Measurements from ENCODE around the gene DHRS4L2. TPM values are rescaled to one million over a fixed set of nuclear protein-coding genes. Genes with fewer than 3 reads are reported as not detected.
"Not testable (repeated sequence)": the region's sequence is repeated elsewhere in the genome, so short reads cannot be mapped to it uniquely, and the experiment has no call there.

The DHRS4L2 gene
- total RNA-seq (10 to 100 TPM; 15.5 to 23.6 (median 20.5) TPM), polyA plus RNA-seq (44.2 TPM)
- long read RNA-seq, donor 1, partial matches to known transcripts: 0 of 8 reads
- long read RNA-seq, donor 1, other reads (novel, unspliced or antisense): 3 of 8 reads
- long read RNA-seq, donor 2, transcript DHRS4L2-202 (5 exons, 1,117 nt): major isoform, 7 of 14 reads
- long read RNA-seq, donor 2, partial matches to known transcripts: 0 of 14 reads
- long read RNA-seq, donor 2, other reads (novel, unspliced or antisense): 7 of 14 reads
- long read RNA-seq, donor 3, transcript DHRS4L2-202 (5 exons, 1,117 nt): minor isoform, 6 of 27 reads
- long read RNA-seq, donor 3, transcript DHRS4L2-201 (8 exons, 1,370 nt): major isoform, 16 of 27 reads
- long read RNA-seq, donor 3, partial matches to known transcripts: 1 of 27 reads
- long read RNA-seq, donor 3, other reads (novel, unspliced or antisense): 3 of 27 reads
- long read RNA-seq, donor 4, partial matches to known transcripts: 1 of 6 reads
- long read RNA-seq, donor 4, other reads (novel, unspliced or antisense): 0 of 6 reads

DNA sequence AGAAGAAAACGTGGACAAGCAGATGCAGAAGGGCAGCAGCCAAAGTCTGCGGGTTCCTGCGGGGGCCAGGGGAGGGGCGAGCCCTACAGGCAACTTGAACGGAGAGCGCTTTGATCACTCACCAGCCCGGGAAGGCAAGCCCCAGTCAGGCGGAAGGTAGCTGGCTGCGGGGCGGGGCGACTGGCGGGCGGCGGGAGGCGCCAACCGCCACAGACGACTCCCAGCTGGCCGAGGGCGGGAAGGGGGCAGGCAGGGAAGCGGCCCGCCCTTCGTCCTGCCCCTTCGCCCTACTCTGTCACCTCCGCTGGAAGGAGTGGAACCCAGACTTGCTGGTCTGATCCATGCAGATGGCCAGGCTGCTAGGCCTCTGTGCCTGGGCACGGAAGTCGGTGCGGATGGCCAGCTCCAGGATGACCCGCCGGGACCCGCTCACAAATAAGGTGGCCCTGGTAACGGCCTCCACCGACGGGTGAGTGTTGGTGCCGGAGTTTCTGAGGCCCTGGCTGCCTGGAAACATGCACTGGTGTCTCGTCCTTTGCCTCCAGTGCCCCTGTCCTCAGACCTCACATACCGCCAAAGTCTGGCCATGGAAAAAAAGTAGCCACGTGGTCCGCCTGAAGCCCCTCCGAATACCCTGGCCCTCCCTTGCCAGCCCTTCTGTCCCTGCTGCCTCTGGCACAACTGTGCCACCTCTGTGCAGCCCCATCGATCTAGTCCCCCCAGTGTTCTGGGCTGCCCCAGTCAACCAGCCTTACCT lies at the start of gene DHRS4L2:
TSS of gene DHRS4L2 (plus strand) at position 323 of the 757 bp plus-strand sequence. CDS start at position 342, 19 bp downstream.
- not testable (repeated sequence) for H3K27me3 ChIP-seq (ENCODE audit: control insufficient read depth, insufficient read depth); H3K4me1 ChIP-seq (ENCODE audit: control insufficient read depth, insufficient read depth, low read length); H3K9me3 ChIP-seq (ENCODE audit: control insufficient read depth, low read length)
- WGBS: 9% methylated on average over 40 of the region's 40 CpGs
- peak within 1 kb of the TSS; percentile 31 for H3K27ac ChIP-seq (ENCODE audit: low read length)
- peak within 1 kb of the TSS; percentile 18 for H3K4me3 ChIP-seq (ENCODE audit: low read length)
- ATAC-seq (peak; percentile 95 to 97), DNase-seq (peak; percentile 91 to 96 (median 93))
- intact Hi-C loops (cut with DNase I): loop anchor here in 2 of 4 donors (5.0 to 10.0 kb wide), 2 partner anchors 49 to 106 kb away; partner anchors contain the start of gene PCK2 (in 2 of the 2)

DNA sequence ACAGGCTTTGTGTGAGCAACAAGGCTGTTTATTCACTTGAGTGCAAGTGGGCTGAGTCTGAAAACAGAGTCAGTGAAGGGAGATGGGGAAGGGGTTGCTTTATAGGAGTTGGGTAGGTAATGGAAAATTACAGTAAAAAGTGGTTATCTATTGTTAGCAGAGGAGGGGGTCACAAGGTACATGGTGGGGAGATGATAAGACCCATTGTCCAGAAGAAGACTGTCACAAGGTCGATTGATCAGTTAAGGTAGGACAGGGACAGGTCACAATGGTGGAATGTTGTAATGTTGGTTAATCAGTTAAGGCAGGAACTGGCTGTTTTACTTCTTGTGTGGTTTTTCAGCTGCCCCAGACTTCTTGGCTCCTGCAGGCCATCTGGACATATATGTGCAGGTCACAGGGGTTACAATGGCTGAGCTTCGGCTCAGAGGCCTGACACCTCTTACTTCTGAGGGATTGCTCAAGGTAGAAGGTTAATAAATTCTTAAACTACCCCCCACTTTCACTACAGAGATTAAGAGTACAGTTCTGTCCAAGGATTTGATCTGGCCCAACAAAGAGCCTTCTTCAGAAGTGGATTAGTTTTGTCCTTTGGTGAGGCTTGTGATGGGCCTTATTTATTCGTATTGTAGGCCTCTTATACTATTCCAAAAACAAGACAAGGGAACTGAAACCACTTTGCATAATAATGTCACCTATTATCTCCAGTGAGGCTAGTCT lies 49.0 kb upstream of the DHRS4L2 start:
- no peak for ATAC-seq

DNA sequence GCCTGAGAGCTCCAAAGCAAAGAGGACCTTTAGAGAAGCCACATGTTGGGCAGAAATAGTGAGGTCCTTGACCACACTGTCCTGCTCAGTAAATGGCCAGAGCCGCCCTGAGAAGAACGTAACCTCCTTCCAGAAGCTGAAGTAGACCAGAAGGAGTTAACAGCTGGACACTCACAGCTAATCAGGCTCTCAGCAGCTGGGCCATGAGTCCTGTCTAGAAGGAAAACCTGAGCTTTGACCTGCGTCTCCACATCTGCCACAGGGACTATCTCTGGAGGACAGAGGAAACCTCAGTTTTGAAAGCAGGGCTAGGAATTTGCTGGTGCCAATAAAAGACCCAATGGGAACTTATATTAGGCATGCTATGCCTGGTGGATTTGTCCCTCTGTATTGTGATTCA lies 47.5 kb upstream of the DHRS4L2 start:
- intact Hi-C loops (cut with DNase I): no loop called here
- 92% methylated on average over 3 of the region's 3 CpGs for WGBS
- ATAC-seq (no peak), DNase-seq (no peak)
- H3K4me1 ChIP-seq (ENCODE audit: control insufficient read depth, insufficient read depth, low read length): no peaks in the 10 kb centered on the region
- H3K27me3 ChIP-seq (ENCODE audit: control insufficient read depth, insufficient read depth): no peaks in the 10 kb centered on the region
- H3K4me3 ChIP-seq (ENCODE audit: low read length): no peak overlapping the region
- no peaks in the 10 kb centered on the region for H3K9me3 ChIP-seq (ENCODE audit: control insufficient read depth, low read length)
- no peak overlapping the region for H3K27ac ChIP-seq (ENCODE audit: low read length)

More for the DNA sequence above, 49.0 kb upstream of the DHRS4L2 start:
- Histone ChIP-seq H3K9me3 (ENCODE audit: control insufficient read depth, low read length) (no peaks in the 10 kb centered on the region), H3K27ac (ENCODE audit: low read length) (no peak overlapping the region), H3K4me3 (ENCODE audit: low read length) (no peak overlapping the region), H3K27me3 (ENCODE audit: control insufficient read depth, insufficient read depth) (no peaks in the 10 kb centered on the region), H3K4me1 (ENCODE audit: control insufficient read depth, insufficient read depth, low read length) (no peaks in the 10 kb centered on the region)
- DNase-seq: no peak
- 76% methylated on average over 3 of the region's 3 CpGs for WGBS
- intact Hi-C loops (cut with DNase I): no loop called here

DNA sequence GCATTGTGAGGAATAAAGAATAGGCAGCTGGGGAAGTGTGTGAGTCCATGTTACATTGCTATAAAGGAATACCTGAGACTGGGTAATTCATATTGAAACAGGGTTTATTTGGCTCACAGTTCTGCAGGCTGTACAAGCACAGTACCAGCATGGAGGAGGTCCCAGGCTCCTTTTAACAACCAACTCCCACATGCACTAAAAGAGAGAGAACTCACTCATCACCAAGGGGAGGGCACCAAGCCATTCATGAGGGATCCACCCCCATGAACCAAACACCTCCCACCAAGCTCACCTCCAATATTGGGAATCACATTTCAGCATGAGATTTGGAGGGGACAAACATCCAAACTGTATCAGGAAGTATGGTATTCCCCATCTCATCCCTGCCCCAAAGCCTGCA lies 47.1 kb upstream of the DHRS4L2 start:
- no peak for ATAC-seq
- H3K4me1 ChIP-seq (ENCODE audit: control insufficient read depth, insufficient read depth, low read length): no peaks in the 10 kb centered on the region
- no peak overlapping the region for H3K4me3 ChIP-seq (ENCODE audit: low read length)
- H3K27me3 ChIP-seq (ENCODE audit: control insufficient read depth, insufficient read depth): no peaks in the 10 kb centered on the region
- no peaks in the 10 kb centered on the region for H3K9me3 ChIP-seq (ENCODE audit: control insufficient read depth, low read length)
- intact Hi-C loops (cut with DNase I): no loop called here
- H3K27ac ChIP-seq (ENCODE audit: low read length): no peak overlapping the region
- no peak for DNase-seq

DNA sequence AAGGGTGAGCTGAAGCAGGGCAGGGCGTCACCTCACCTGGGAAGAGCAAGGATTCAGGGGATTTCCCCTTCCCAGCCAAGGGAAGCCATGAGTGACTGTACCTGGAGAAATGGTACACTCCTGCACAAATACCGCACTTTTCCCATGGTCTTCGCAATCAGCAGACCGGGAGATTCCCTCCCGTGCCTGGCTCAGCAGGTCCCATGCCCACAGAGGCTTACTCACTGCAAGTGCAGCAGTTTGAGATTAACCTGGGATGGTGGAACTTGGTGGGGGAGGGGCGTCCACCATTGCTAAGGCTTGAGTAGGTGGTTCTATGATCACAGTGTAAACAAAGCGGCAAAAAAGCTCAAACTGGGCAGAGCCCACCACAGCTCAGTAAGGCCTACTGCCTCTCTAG lies 46.1 kb upstream of the DHRS4L2 start:
- 96% methylated on average over 7 of the region's 7 CpGs for WGBS
- intact Hi-C loops (cut with DNase I): no loop called here
- no peaks in the 10 kb centered on the region for H3K9me3 ChIP-seq (ENCODE audit: control insufficient read depth, low read length)
- DNase-seq: no peak
- H3K27me3 ChIP-seq (ENCODE audit: control insufficient read depth, insufficient read depth): no peaks in the 10 kb centered on the region
- H3K4me1 ChIP-seq (ENCODE audit: control insufficient read depth, insufficient read depth, low read length): no peaks in the 10 kb centered on the region
- H3K4me3 ChIP-seq (ENCODE audit: low read length): no peak overlapping the region
- no peak for ATAC-seq
- H3K27ac ChIP-seq (ENCODE audit: low read length): no peak overlapping the region

DNA sequence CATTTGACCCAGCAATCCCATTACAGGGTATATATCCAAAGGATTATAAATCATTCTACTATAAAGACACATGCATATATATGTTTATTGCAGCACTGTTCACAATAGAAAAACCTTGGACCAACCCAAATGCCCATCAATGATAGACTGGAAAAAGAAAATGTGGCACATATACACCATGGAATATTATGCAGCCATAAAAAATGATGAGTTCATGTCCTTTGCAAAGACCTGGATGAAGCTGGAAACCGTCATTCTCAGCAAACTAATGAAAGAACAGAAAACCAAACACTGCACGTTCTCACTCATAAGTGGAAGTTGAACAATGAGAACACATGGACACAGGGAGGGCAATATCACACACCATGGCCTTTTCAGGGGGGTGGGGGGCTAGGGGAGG lies 39.7 kb upstream of the DHRS4L2 start:
- H3K27me3 ChIP-seq (ENCODE audit: control insufficient read depth, insufficient read depth); H3K27ac ChIP-seq (ENCODE audit: low read length); H3K9me3 ChIP-seq (ENCODE audit: control insufficient read depth, low read length); H3K4me3 ChIP-seq (ENCODE audit: low read length); H3K4me1 ChIP-seq (ENCODE audit: control insufficient read depth, insufficient read depth, low read length); ATAC-seq; intact Hi-C loops (cut with DNase I); DNase-seq: not testable (repeated sequence)
- 93% methylated on average over 2 of the region's 2 CpGs for WGBS

DNA sequence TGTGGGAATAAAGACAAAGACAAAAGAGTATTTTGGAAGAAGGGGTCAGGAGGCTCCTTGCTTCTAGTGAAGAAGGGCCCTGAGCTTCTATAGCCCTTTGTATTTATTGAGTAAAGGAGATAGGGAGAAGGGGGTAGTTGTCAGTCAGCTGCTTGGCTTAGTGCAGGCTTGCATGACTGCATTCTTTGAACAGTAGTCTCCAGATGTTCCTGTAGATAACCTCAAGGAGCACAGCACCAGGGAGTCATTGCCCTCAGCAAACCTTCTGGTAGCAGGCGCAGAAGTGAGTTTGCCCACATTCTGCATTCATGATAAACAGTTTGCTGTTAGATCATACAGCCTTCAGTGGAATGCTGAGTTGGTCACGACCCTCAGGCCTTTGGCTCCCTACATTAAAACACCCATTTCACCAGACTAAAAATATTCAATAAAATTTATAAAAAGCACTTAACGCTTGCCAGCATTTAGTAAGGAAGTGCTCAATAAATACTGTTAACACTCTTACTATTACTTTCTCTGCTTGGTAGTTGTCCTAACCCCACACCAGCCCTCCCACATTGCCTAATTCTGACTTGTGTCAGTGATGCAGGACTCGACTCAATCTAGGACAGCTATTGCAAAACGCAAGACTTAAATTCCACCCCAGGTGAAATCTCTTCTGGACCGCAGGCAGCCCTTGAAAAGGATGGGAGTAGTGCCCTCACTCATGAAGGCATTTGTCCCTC lies 38.2 kb upstream of the DHRS4L2 start:
- Histone ChIP-seq H3K4me1 (ENCODE audit: control insufficient read depth, insufficient read depth, low read length) (peaks cover 2% of the 10 kb centered on the region), H3K27ac (ENCODE audit: low read length) (no peak overlapping the region), H3K27me3 (ENCODE audit: control insufficient read depth, insufficient read depth) (no peaks in the 10 kb centered on the region), H3K9me3 (ENCODE audit: control insufficient read depth, low read length) (no peaks in the 10 kb centered on the region), H3K4me3 (ENCODE audit: low read length) (no peak overlapping the region)
- ATAC-seq (no peak), DNase-seq (no peak)
- WGBS: 96% methylated on average over 6 of the region's 6 CpGs
- intact Hi-C loops (cut with DNase I): no loop called here

DNA sequence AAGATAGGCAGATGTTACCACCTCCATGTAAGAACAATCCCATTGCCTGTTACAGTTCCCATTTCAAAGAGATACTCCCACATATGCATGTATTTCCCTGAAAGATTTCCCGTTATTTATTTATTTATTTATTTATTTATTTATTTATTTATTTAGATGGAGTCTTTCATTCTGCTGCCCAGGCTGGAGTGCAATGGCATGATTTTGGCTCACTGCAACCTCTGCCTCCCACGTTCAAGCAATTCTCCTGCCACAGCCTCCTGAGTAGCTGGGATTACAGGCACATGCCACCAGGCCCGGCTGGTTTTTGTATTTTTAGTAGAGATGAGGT lies 37.6 kb upstream of the DHRS4L2 start:
- intact Hi-C loops (cut with DNase I); H3K4me1 ChIP-seq (ENCODE audit: control insufficient read depth, insufficient read depth, low read length); ATAC-seq; DNase-seq; H3K27ac ChIP-seq (ENCODE audit: low read length); H3K27me3 ChIP-seq (ENCODE audit: control insufficient read depth, insufficient read depth); H3K4me3 ChIP-seq (ENCODE audit: low read length); H3K9me3 ChIP-seq (ENCODE audit: control insufficient read depth, low read length): not testable (repeated sequence)
- 93% methylated on average over 3 of the region's 3 CpGs for WGBS

DNA sequence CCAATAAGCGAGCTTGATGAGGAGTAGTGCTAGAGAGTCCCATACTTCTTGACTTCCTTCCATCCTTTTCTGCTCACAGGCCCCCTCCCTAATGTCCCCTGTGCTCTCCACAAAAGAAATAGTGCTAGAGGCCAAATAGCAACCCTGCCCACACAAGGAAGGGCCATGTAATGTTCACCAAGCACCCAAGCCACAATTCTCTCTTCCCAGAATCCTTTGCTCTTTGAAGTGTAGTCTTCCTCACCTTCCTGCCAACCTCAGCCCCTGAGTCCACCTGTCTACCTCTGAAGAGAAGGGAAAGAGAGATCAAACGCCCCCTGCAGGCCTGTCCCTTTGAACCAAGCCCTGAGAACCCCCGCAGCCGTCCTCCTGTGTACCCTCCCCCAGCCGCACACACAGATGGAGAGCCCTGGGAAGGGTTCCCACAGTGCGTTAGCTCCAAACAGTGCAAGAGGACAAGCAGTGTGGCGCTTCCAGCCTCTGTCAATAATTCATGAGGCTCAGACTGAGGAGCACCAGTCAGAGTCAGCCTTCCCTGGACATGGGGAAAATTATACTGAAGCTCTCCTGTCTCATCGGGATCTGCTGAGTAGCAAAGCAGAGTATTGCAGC lies 37.0 kb upstream of the DHRS4L2 start:
- Histone ChIP-seq H3K27ac (ENCODE audit: low read length) (no peak overlapping the region), H3K4me1 (ENCODE audit: control insufficient read depth, insufficient read depth, low read length) (peaks cover 2% of the 10 kb centered on the region), H3K4me3 (ENCODE audit: low read length) (no peak overlapping the region), H3K27me3 (ENCODE audit: control insufficient read depth, insufficient read depth) (no peaks in the 10 kb centered on the region), H3K9me3 (ENCODE audit: control insufficient read depth, low read length) (no peaks in the 10 kb centered on the region)
- ATAC-seq: no peak
- 60% methylated on average over 8 of the region's 8 CpGs for WGBS
- peak in 1 of 3 donors; percentile 63 for DNase-seq
- intact Hi-C loops (cut with DNase I): no loop called here

DNA sequence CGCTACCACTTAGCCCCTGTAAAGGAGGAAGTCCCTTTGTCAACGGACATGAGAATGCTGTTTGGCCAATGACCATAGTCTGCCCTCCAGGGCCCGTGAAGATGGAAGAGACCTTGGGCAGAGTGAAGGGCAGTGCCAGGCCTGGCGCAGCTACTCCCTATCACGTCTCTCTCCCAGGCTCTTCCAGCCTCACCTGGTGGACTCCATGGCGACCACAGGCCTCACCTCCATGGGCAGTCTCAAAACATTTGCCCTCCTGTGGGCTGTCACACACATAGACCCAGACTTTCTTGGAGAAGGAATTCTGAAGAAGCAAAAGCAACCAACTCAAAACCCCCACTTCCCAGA lies 35.6 kb upstream of the DHRS4L2 start:
- H3K4me3 ChIP-seq (ENCODE audit: low read length): peak overlapping the region; percentile 82
- DNase-seq; H3K4me1 ChIP-seq (ENCODE audit: control insufficient read depth, insufficient read depth, low read length); H3K27me3 ChIP-seq (ENCODE audit: control insufficient read depth, insufficient read depth); intact Hi-C loops (cut with DNase I); H3K9me3 ChIP-seq (ENCODE audit: control insufficient read depth, low read length); H3K27ac ChIP-seq (ENCODE audit: low read length): not testable (repeated sequence)
- peak; percentile 9 to 10 for ATAC-seq
- 49% methylated on average over 6 of the region's 6 CpGs for WGBS

Measured in right cardiac atrium (tissue), 5 donors.